Cardiac septum (tissue), 1 donor: ENCODE results near the gene MPRIP. TPM values are rescaled to one million over a fixed set of nuclear protein-coding genes. Genes with fewer than 3 reads are reported as not detected.

Source experiments
- DNase-seq: peaks from one replicate; pipeline ENCODE4 v3.0.0-alpha.2; 2020; ENCODE audit warnings: low spot score
- intact Hi-C: fragments of 100-400 bp; cut with DNase I; formaldehyde crosslinking; loops from one replicate; pipeline ENCODE4 v1.14.0; 2022
- total RNA-seq: library from RNA; stranded (reverse); fragmentation: NEBNext Ultra II Directional; extraction: Animal tissue kit (Norgen Biotek cat#: 25700); gene quantifications from one replicate; pipeline ENCODE4 v1.2.1, GENCODE V29; 2021
- donor health status: DM: no; HTN: no; CAD: no.

The MPRIP gene
- total RNA-seq, 1 donor from 2014 or later: 554 TPM

- intact Hi-C loops: loop anchor here (5.0 kb wide), 1 partner anchor 49 kb away; no protein-coding TSS in a partner anchor
Measured at GRCh38 chr17:17096438-17097178, 54.4 kb downstream of the MPRIP start.

GRCh38 chr17:17097763-17098345, 55.6 kb downstream of the MPRIP start:
- DNase-seq: no peak
- intact Hi-C loops: loop anchor here (5.0 kb wide), 1 partner anchor 51 kb away; no protein-coding TSS in a partner anchor

More at GRCh38 chr17:17096438-17097178, 54.4 kb downstream of the MPRIP start:
- DNase-seq: no peak

- intact Hi-C loops: loop anchor here (5.0 kb wide), 1 partner anchor 51 kb away; no protein-coding TSS in a partner anchor
- no peak for DNase-seq
Measured at GRCh38 chr17:17098551-17099179, 56.4 kb downstream of the MPRIP start.

GRCh38 chr17:17102176-17102575, 59.9 kb downstream of the MPRIP start:
- no peak for DNase-seq
- intact Hi-C loops: no loop called here

- intact Hi-C loops: no loop called here
- DNase-seq: no peak
Measured at GRCh38 chr17:17103160-17103559, 60.9 kb downstream of the MPRIP start.

GRCh38 chr17:17104036-17104435, 61.8 kb downstream of the MPRIP start:
- intact Hi-C loops: no loop called here
- DNase-seq: no peak

- DNase-seq: no peak
- intact Hi-C loops: no loop called here
Measured at GRCh38 chr17:17104494-17104893, 62.2 kb downstream of the MPRIP start.

- DNase-seq: no peak
- intact Hi-C loops: no loop called here
Measured at GRCh38 chr17:17105976-17106375, 63.7 kb downstream of the MPRIP start.

- DNase-seq: no peak
- intact Hi-C loops: no loop called here
Measured at GRCh38 chr17:17106756-17107155, 64.5 kb downstream of the MPRIP start.

GRCh38 chr17:17107281-17107680, 65.0 kb downstream of the MPRIP start:
- intact Hi-C loops: no loop called here
- DNase-seq: no peak

GRCh38 chr17:17107891-17108431, 65.7 kb downstream of the MPRIP start:
- no peak for DNase-seq
- intact Hi-C loops: no loop called here

GRCh38 chr17:17108451-17109049, 66.3 kb downstream of the MPRIP start:
- DNase-seq: no peak
- intact Hi-C loops: no loop called here

GRCh38 chr17:17109256-17109655, 67.0 kb downstream of the MPRIP start:
- DNase-seq: no peak
- intact Hi-C loops: no loop called here

GRCh38 chr17:17109907-17110306, 67.7 kb downstream of the MPRIP start:
- intact Hi-C loops: no loop called here
- DNase-seq: no peak

GRCh38 chr17:17110520-17110919, 68.3 kb downstream of the MPRIP start:
- intact Hi-C loops: no loop called here
- no peak for DNase-seq

- intact Hi-C loops: no loop called here
- DNase-seq: no peak
Measured at GRCh38 chr17:17111401-17112393, 69.4 kb downstream of the MPRIP start.

GRCh38 chr17:17112628-17113200, 70.5 kb downstream of the MPRIP start:
- intact Hi-C loops: no loop called here
- no peak for DNase-seq

GRCh38 chr17:17114592-17115225, 72.5 kb downstream of the MPRIP start:
- no peak for DNase-seq
- intact Hi-C loops: loop anchor here (5.0 kb wide), 1 partner anchor 72 kb away; the partner anchor contains the start of gene MPRIP
